CD4-positive, alpha-beta T cell treated with Interleukin-10 for 1 hour (primary cell): ENCODE results near the gene PSMA3.
A peak's percentile ranks its signal among the peaks of the same experiment; 100 is the strongest.

Experiments used
- DNase-seq: peaks from one replicate; pipeline ENCODE4 v3.0.0-alpha.2; 2020

Gene PSMA3

GRCh38 chr14:58272588-58273372 lies 28.1 kb downstream of the PSMA3 start:
- no peak for DNase-seq

GRCh38 chr14:58274881-58275280 lies 30.2 kb downstream of the PSMA3 start:
- DNase-seq, result no peak

GRCh38 chr14:58275527-58276190 lies 31.0 kb downstream of the PSMA3 start:
- no peak for DNase-seq

GRCh38 chr14:58276208-58276607 lies 31.6 kb downstream of the PSMA3 start:
- DNase-seq, result no peak

GRCh38 chr14:58278177-58278576 lies 33.5 kb downstream of the PSMA3 start:
- DNase-seq, result no peak

GRCh38 chr14:58280954-58281787 lies 36.5 kb downstream of the PSMA3 start:
- DNase-seq, result peak; percentile 54

- DNase-seq, result no peak
Observed at GRCh38 chr14:58281969-58282368, 37.3 kb downstream of the PSMA3 start.

- no peak for DNase-seq
Observed at GRCh38 chr14:58282925-58283593, 38.4 kb downstream of the PSMA3 start.

- no peak for DNase-seq
Observed at GRCh38 chr14:58283730-58284129, 39.1 kb downstream of the PSMA3 start.

- no peak for DNase-seq
Observed at GRCh38 chr14:58285132-58285531, 40.5 kb downstream of the PSMA3 start.

GRCh38 chr14:58287607-58288042 lies 43.0 kb downstream of the PSMA3 start:
- DNase-seq, result no peak

- DNase-seq, result no peak
Observed at GRCh38 chr14:58288106-58288792, 43.6 kb downstream of the PSMA3 start.

- DNase-seq, result no peak
Observed at GRCh38 chr14:58291646-58292045, 47.0 kb downstream of the PSMA3 start.

GRCh38 chr14:58292187-58292586 lies 47.5 kb downstream of the PSMA3 start:
- DNase-seq, result no peak

GRCh38 chr14:58294201-58294600 lies 49.6 kb downstream of the PSMA3 start:
- DNase-seq, result no peak

GRCh38 chr14:58296726-58297125 lies 52.1 kb downstream of the PSMA3 start:
- DNase-seq, result no peak

GRCh38 chr14:58297412-58297761 lies 52.7 kb downstream of the PSMA3 start:
- no peak for DNase-seq

GRCh38 chr14:58297762-58298476 lies 53.3 kb downstream of the PSMA3 start:
- DNase-seq, result peak; percentile 99

GRCh38 chr14:58298477-58299400 lies 54.1 kb downstream of the PSMA3 start, which contains the start of gene ARID4A:
Gene ARID4A, plus strand, starts transcription at chr14:58298555. Its CDS starts 1,300 bp downstream, at chr14:58299855.
- peak; percentile 37 for DNase-seq
